Subcutaneous adipose tissue (tissue), 4 donors: Measurements from ENCODE around the gene VPS18. TPM values are rescaled to one million over a fixed set of nuclear protein-coding genes. Genes with fewer than 3 reads are reported as not detected.

Experiments used
- CTCF ChIP-seq: fragments of 450-650 bp; IDR thresholded peaks from one replicate; pipeline ENCODE4 v1.5.1; 2016; ENCODE audit warnings: low read depth, mild to moderate bottlenecking, control low read depth, antibody characterized with exemption, moderate library complexity
- total RNA-seq, 4 donors: library from RNA; depleted of rRNA; stranded (reverse); fragments of >200 nt; gene quantifications; one replicate each; pipeline ENCODE4 v1.1.0, GENCODE V29; 2016

Gene VPS18
- total RNA-seq, 4 donors from 2014 or later, result 10.9 to 20.9 (median 19.6) TPM

- TF ChIP-seq CTCF, result no peak
Measured at GRCh38 chr15:40937762-40938535, 43.7 kb downstream of the VPS18 start.

DNA sequence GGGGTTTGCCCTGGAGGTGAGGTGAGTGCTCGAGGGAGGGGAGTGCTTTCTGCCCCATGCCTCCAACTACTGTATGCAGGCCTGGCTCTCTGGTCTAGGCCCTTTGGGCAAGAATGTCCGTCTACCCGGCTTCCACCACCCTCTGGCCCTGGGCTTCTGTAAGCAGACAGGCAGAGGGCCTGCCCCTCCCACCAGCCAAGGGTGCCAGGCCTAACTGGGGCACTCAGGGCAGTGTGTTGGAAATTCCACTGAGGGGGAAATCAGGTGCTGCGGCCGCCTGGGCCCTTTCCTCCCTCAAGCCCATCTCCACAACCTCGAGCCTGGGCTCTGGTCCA is 44.3 kb downstream of the VPS18 start:
- no peak for TF ChIP-seq CTCF

GRCh38 chr15:40940296-40940801 is 46.1 kb downstream of the VPS18 start:
- TF ChIP-seq CTCF, result no peak

DNA sequence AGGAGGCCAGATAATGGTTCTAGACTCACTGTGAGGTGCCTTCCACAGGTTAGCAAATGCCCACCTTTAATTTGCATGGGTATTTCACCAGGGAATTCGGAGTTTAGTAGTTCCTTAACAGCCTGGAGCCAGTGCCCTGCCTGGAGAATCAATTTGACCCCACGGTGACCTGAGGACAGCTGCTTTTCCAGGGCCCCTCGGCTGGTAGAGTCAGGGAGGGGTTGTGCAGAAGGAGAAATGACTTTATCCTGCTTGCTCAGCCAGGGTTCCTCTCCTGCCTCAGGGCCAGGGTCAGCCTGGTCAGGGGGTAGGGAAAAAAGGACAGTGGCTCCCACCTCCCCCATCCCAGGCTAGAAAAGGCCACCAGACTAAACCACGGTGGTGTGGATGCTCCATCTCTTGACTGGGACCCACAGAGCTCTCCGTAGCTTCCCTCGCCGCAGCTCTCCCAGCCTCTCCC is 46.8 kb downstream of the VPS18 start:
- TF ChIP-seq CTCF, result no peak

DNA sequence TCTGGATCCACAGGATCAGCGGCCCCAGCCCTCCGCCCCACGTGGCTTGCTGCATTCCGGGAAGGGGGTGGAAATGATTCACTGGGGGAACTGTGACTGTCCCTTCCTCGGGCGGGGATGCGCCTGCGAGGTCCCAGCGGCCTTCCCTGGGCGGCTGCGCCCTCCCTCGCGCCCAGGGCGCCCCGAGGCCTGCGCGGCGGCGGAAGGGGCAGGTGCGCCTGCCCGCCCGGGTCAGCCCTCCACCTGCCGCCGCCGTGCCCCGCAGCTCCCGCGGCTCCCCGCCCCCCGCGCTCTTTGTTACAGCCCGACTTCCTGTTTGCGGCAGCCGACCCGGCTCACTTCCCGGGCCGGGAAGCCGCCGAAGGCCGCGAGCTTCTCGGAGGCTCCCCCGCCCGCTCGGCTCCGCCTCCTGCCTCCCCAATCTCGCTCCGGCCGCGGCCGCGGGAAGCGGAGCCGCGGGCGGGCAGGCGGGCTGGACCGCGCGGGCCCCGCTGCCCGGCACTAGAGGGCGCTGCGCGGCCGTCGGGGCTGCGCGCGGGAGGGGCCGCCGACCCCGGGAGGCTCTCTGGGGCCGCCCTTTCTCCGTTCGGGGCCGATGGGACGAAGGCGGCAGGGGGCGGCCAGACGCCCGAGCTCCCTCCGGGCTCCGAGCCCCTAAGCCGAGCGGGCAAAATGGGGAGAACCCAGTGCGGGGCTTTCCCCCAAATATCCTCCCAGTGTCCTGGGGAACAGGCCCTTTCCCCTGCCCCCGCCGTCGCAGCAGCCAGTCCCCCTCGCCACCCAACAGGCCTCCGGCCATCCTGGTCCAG is 47.5 kb downstream of the VPS18 start:
- no peak for TF ChIP-seq CTCF

DNA sequence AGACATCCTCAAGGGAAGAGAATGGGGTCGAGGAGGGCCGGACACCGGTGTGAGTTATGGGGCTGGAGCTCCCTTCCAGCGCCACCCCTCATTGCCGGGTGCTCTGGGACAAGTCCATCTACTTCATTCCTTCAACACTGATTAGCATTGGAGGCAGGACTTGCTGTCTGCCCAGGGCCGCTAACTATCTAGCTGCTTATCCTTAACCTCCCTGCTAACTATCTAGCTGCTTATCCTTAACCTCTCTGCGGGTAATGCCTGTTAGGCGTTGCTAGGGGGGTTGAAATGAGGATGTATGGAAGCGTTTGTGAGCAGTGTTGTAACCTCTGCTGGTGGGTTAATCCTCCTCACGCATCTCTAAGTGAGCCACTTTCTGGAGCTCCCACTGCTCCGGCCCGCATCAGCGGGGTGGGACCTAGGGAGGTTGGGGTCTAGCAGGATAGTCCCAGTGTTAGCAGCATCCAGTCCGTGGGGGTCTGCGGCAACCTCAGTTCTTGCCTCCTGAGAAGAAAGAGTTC is 48.1 kb downstream of the VPS18 start:
- no peak for TF ChIP-seq CTCF

DNA sequence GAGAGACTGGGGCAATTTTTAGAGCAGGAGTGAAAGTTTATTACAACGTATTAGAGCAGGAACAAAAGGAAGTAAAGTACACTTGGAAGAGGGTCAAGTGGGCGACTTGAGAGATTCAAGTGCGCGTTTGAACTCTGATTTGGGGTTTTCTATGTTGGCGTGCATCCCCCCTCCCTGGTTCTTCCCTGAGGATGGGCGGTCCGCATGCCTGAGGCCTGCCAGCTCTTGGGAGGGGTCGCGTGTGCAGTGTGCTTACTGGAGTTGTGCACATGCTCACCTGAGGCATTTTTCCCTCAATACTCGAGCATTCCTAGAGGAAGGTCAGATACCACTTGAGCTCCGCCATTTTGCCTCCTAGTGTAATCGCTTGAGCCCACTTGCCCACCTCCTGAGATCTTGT is 48.6 kb downstream of the VPS18 start:
- TF ChIP-seq CTCF, result no peak
